ENCODE results near the gene MPV17L2.

MPV17L2 gene

GRCh38 chr19:18218159-18218558 is 25.1 kb downstream of the MPV17L2 start:
- TF ChIP-seq CTCF (IDR thresholded peaks at IDR 0.05): no peak

- no peak for TF ChIP-seq CTCF (IDR thresholded peaks at IDR 0.05)
These were observed 25.6 kb downstream of the MPV17L2 start for GRCh38 chr19:18218600-18218999.

GRCh38 chr19:18219911-18220631 is 27.1 kb downstream of the MPV17L2 start:
- no peak for TF ChIP-seq CTCF (IDR thresholded peaks at IDR 0.05)

- TF ChIP-seq CTCF (IDR thresholded peaks at IDR 0.05): no peak
These were observed 27.7 kb downstream of the MPV17L2 start for GRCh38 chr19:18220632-18221275.

GRCh38 chr19:18221815-18222725 is 29.1 kb downstream of the MPV17L2 start:
- TF ChIP-seq CTCF (IDR thresholded peaks at IDR 0.05): no peak

- TF ChIP-seq CTCF (IDR thresholded peaks at IDR 0.05): no peak
These were observed 31.0 kb downstream of the MPV17L2 start for GRCh38 chr19:18223860-18224524.

All from LNCAP (cell line).